Heart left ventricle (tissue), 16 donors: Measurements from ENCODE around the gene ANKEF1. TPM values are rescaled to one million over a fixed set of nuclear protein-coding genes. Genes with fewer than 3 reads are reported as not detected.

Experiments used
- ATAC-seq, 4 donors: fragments of 200-7000 bp; cut with Tn5 transposase; one replicate each; pipeline ENCODE4 v1.9.1; 2020 to 2022; ENCODE audit warnings: moderate library complexity in 4 of 4, mild to moderate bottlenecking in 3 of 4, moderate number of reproducible peaks in 1 of 4
- DNase-seq, 5 donors: peaks; one replicate each; pipeline ENCODE4 v3.0.0-alpha.2; 2020
- H3K27ac ChIP-seq, 12 donors: fragments of 200-600 bp; sonication (generic) in 4 of 12; one replicate each; pipeline versions ENCODE4 v1.5.0 to v1.8.0; 2016 to 2022; ENCODE audit warnings: mild to moderate bottlenecking in 2 of 12
- H3K27me3 ChIP-seq, 9 donors: fragments of 200-600 bp; sonication (generic) in 2 of 9; one replicate each; pipeline versions ENCODE4 v1.5.1 to v1.8.0; 2016 to 2022; ENCODE audit warnings: mild to moderate bottlenecking in 3 of 9
- H3K36me3 ChIP-seq, 9 donors: fragments of 200-600 bp; sonication (generic) in 2 of 9; one replicate each; pipeline versions ENCODE4 v1.5.0 to v1.8.0; 2018 to 2022; ENCODE audit warnings: mild to moderate bottlenecking in 2 of 9
- H3K4me1 ChIP-seq, 12 donors: fragments of 200-600 bp; sonication (generic) in 4 of 12; one replicate each; pipeline versions ENCODE4 v1.5.0 to v1.8.0; 2016 to 2022; ENCODE audit warnings: mild to moderate bottlenecking in 3 of 12
- H3K4me3 ChIP-seq, 12 donors: fragments of 200-600 bp; sonication (generic) in 4 of 12; one replicate each; pipeline versions ENCODE4 v1.5.0 to v1.8.0; 2017 to 2022; ENCODE audit warnings: mild to moderate bottlenecking in 9 of 12, moderate library complexity in 4 of 12
- H3K9me3 ChIP-seq, 12 donors: fragments of 200-600 bp; sonication (generic) in 4 of 12; one replicate each; pipeline versions ENCODE4 v1.5.0 to v1.8.0; 2016 to 2022; ENCODE audit warnings: mild to moderate bottlenecking in 1 of 12
- CTCF ChIP-seq, 12 donors: fragments of 200-600 bp; sonication (generic) in 4 of 12; IDR thresholded peaks; one replicate each; pipeline versions ENCODE4 v1.5.0 to v1.8.0; 2018 to 2022; ENCODE audit warnings: antibody characterized with exemption in 12 of 12, mild to moderate bottlenecking in 5 of 12
- POLR2A ChIP-seq, 2 donors: fragments of 450-650 bp; IDR thresholded peaks; one replicate each; pipeline ENCODE4 v1.6.1; 2017; ENCODE audit warnings: antibody characterized with exemption in 2 of 2, mild to moderate bottlenecking in 2 of 2, moderate library complexity in 2 of 2
- WGBS, 4 donors: extraction: QIAGEN DNeasy Blood & Tissue Kit in 2 of 4; methylation state at CpG; one replicate each; pipeline versions ENCODE4 v1.1.5 to v1.1.7; 2013 to 2018; 5-methylcytosine and 5-hydroxymethylcytosine counted together
- intact Hi-C, 10 donors: fragments of 100-400 bp; cut with DNase I; formaldehyde crosslinking; loops; one replicate each; pipeline versions ENCODE4 v1.11.1 to v1.14.2; 2022
- polyA plus RNA-seq, 2 donors: library from polyadenylated mRNA; stranded (reverse); fragments of 200-250 nt; gene quantifications; one replicate each; pipeline ENCODE4 v1.2.3, GENCODE V29; 2013
- total RNA-seq, 9 donors: library from RNA; depleted of rRNA in 2 of 9; stranded (reverse); fragments of >200 nt in 2 of 9; fragmentation: NEBNext Ultra II Directional in 3 of 9; extraction: Animal tissue kit (Norgen Biotek cat#: 25700) in 3 of 9; gene quantifications; one replicate each; pipeline versions ENCODE4 v1.1.0 to v1.2.4, GENCODE V29; 2016 to 2023
- donor health status: ischemic (EF 13 %, LVEDD 7.1; RV severe dilation, severe dysfunction).
- donor health status: healthy with polysubstance abuse.
- donor health status: DM: no; HTN: yes; CAD: no.
- donor health status: DM: no; HTN: no; CAD: no.
- donor health status: ischemic (EF 25% LVEDD 6.9; RV normal size, moderate dysfunction).
- donor health status: ischemic (EF 25% LVEDD 5.7; RV mildly dilated, moderate dysfunction).
- donor health status: healthy.
- donor health status: DM: yes; HTN: yes; CAD: no.
- donor health status: ischemic (EF 35%, LVEDD 5.7; RV mildly dilated, moderate dysfunction).
- donor health status: nonischemic (EF 11% LVEDD 7.7; RV severe dilation, severe dysfunction).
- donor health status: DM: yes; HTN: yes; CAD: no.
- donor health status: PGD.
- donor health status: ischemic (EF 29% LVEDD 5.4; RV normal size, mild dysfunction).
- donor health status: nonischemic (EF 23%, LVEDD 6.1; RV moderate dilation, normal function).

Gene ANKEF1
- total and polyA plus RNA-seq, 11 donors: 0.27 to 3.1 (median 1.4) TPM

DNA sequence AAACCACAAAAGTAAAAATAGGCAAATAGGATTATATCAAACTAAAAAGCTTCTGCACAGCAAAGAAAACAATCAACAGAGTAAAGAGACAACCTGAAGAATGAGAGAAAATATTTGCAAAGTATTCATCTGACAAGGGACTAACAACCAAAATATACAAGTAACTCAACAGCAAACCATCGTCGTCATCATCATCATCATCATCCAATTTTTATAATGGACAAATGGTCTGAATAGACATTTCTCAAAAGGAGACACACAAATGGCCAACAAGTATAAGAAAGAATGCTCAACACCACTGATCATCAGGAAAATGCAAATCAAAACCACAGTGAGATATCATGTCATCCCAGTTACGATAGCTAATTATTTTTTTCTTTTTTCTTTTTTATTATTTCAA is 62.0 kb downstream of the ANKEF1 start:
- H3K4me1 ChIP-seq: no peaks in the 10 kb centered on the region
- no peak overlapping the region for H3K4me3 ChIP-seq
- H3K9me3 ChIP-seq: no peaks in the 10 kb centered on the region
- no peak for DNase-seq
- intact Hi-C loops: loop anchor here in 2 of 10 donors (10.0 kb wide), 2 partner anchors 328 to 1448 kb away; no protein-coding TSS in a partner anchor
- H3K27ac ChIP-seq: no peak overlapping the region
- H3K27me3 ChIP-seq: no peaks in the 10 kb centered on the region
- ATAC-seq: no peak
- TF ChIP-seq POLR2A (IDR thresholded peaks at IDR 0.05) (no peak), CTCF (IDR thresholded peaks at IDR 0.05) (no peak)
- 95 to 96% (median 95%) methylated on average over 3 of the region's 3 CpGs for WGBS, 4 donors
- H3K36me3 ChIP-seq: no peaks in the 10 kb centered on the region

DNA sequence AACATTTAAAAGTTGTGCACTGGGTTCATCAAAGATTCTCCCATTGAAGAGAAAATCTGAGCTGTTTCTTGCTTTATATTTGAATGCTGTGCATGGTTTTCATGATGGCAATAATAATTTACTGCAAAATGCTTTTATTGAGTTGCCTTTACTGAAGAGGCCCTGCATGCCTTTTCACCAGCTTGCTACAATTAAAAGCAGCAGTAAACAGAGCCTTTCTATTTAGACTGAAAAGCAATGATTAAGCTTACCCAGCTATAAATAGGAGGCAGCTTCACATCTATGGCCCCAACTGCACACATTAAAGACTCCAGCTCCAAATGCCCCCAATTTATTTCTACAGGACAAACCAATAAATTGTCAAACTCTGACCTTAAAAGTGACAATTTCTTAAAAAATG is 70.3 kb downstream of the ANKEF1 start:
- DNase-seq (no peak), ATAC-seq (no peak)
- intact Hi-C loops: no loop called here

More for the DNA sequence above, 70.3 kb downstream of the ANKEF1 start:
- Histone ChIP-seq H3K4me3 (no peak overlapping the region), H3K4me1 (no peaks in the 10 kb centered on the region), H3K27me3 (no peaks in the 10 kb centered on the region), H3K36me3 (no peaks in the 10 kb centered on the region), H3K9me3 (peaks cover 0 to 15% (median 3%) of the 10 kb centered on the region in 12 donors), H3K27ac (no peak overlapping the region)
- TF ChIP-seq CTCF (IDR thresholded peaks at IDR 0.05) (no peak), POLR2A (IDR thresholded peaks at IDR 0.05) (no peak)

Other genes starting within 250 kb of the ANKEF1 start
- gene PAK5, start 195.9 kb upstream of the ANKEF1 start, total RNA-seq: not detected
- not detected for gene PAK5, start 195.9 kb upstream of the ANKEF1 start, polyA plus RNA-seq
- gene SNAP25, start 183.8 kb downstream of the ANKEF1 start, total RNA-seq: under 1 TPM in 4 of 9 donors, not detected in 5; 0.13 to 0.91 (median 0.70) TPM
- gene SNAP25, start 183.8 kb downstream of the ANKEF1 start, polyA plus RNA-seq: under 1 TPM; 0.10 to 0.15 TPM